GM21528 (cell line): ENCODE data around the gene PRAF2.

Experiments
- ATAC-seq: cut with Tn5 transposase; IDR thresholded peaks from one replicate; pipeline ENCODE4 v1.9.1; 2021; ENCODE audit warnings: mild to moderate bottlenecking, moderate library complexity; ENCODE audit not compliant: unreplicated experiment, low FRiP score

The PRAF2 gene

GRCh38 chrX:49073601-49074575 lies at the start of gene PRAF2:
Gene PRAF2, minus strand, starts transcription at chrX:49074002. Its CDS starts 15 bp downstream, at chrX:49073987.
- peak; percentile 79 for ATAC-seq

GRCh38 chrX:49122499-49122898 lies 48.7 kb upstream of the PRAF2 start:
- ATAC-seq: no peak

DNA sequence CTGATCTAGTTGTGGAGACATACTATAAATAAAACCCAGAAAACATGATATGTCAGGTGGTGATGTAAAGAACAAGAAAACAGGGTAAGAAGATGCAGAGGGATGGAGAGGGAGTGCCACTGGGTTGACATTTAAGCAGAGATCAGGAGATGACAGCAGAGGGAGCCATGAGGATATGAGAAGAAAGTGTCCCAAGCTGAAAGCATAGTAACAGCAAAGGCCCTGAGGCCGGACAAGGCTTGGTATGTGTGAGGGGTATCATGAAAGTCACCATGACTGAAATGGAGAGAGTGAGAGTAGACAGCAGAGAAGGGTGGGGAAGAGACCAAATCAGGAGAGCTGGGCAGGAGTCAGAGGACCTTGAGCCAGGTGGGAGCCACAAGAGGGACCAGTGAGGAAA lies 46.3 kb upstream of the PRAF2 start:
- ATAC-seq: no peak

DNA sequence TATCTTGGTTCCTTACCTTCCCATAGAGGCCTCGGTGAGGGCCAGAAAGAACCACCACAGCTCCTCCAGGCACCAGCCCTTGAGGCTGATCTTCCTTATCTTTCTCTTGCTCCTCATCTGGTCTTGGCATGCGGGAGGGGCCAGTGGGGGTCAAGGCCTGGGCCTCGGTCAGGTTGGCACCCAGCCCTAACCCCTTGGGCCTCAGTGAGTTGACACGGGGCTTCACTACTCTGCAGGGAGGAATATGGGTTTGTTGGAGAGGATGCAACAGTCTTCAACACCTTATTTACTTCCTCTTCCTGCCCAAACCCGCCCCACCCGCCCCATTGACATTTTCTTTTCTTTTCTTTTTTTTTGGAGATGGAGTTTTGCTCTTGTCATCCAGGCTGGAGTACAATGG lies 43.8 kb upstream of the PRAF2 start:
- no peak for ATAC-seq

- no peak for ATAC-seq
These were observed 42.9 kb upstream of the PRAF2 start for GRCh38 chrX:49116716-49117115.

DNA sequence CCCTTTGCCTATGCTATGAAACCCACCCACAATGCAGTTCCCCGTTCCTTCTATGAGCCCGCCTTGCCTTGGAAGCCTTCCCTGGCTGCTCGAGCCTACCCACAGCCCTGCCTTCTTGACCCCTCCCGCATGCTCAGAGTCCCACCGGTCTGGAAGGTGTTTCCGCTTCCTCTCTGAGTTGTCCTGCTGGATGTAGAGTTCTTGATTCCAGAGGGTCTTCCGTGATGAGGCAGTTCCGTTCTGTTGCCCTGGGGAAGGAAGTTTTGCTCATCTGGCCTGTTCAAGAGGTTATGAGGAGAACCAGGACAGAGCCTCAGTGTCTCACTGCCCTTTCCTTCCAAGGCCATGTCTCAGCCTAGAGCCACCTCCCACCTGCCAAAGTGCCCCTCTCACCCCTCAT lies 42.3 kb upstream of the PRAF2 start:
- no peak for ATAC-seq

DNA sequence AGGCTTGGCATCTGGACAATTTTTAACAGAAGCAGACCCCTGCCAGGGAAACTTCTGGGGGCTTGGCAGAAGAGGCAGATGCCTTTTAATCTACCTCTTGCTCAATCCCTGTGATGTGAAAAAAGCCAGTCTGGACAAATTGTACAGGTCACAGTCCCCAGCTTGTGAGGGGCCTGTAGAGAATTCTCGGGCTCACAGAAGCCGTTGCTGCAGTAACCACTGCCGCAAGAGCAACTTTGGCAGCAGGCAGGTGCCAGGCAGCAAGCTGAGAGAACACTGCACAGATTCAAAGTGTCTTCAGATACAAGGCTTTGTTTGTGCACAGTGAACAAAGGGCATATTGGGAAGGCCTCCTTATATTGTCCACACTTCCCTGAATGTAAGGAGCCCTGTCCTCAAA lies 38.0 kb upstream of the PRAF2 start:
- ATAC-seq: no peak

DNA sequence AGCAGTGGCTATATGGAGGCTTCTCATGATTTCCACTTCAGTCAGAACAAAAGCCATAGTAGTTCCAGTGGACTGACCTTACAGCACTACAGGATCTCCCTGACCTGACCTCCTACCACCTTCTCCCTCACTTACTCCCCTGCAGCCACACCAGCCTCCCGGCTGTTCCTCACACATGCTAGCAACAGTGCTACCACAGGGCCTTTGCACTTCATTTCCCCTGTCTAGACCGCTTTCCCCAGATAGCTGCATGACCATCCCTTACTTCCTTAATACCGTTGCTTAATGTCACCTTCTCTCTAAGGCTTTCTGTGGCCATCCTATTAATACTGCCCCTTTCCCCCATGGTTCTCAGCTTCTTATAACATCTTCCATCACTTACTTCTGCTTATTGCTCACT lies 36.6 kb upstream of the PRAF2 start:
- ATAC-seq: no peak

GRCh38 chrX:49108641-49109040 lies 34.8 kb upstream of the PRAF2 start:
- ATAC-seq: no peak

- no peak for ATAC-seq
These were observed 33.1 kb upstream of the PRAF2 start for GRCh38 chrX:49106930-49107329.

DNA sequence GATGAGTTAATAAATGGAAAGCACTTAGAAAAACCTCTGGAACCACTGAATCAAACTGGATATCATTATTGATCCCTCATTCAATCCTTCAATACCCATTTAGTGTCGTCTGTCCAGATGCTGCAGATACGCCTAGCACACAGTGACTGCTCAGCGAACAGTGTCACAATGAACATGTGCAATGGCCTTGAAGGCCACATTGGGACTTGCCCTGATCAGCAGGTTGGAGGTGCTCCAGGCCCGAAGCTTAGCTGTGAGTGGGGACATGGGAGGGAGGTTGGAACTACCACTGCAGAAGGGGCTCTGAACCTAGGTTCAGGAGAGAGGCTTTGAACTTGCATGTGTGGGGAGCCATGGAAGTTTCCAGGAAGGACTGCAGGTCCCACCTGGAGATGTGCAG lies 32.5 kb upstream of the PRAF2 start:
- no peak for ATAC-seq

DNA sequence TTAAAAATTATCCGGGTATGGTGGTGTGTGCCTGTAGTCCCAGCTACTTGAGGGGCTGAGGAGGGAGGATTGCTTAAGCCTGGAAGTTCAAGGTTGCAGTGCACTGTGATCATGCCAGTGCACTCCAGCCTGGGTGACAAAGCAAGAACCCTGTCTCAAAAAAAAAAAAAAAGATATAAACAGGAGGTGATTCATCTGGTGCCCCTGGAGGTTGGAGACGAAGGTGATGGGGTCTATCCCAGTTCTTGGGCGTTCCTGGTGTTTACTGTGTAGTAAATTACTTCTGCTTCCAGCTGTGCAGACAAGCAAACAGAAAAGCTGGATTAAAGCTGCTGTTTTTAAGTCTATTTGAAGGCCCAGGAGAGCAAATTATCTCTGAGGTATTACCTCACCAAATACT lies 29.8 kb upstream of the PRAF2 start:
- ATAC-seq: no peak

DNA sequence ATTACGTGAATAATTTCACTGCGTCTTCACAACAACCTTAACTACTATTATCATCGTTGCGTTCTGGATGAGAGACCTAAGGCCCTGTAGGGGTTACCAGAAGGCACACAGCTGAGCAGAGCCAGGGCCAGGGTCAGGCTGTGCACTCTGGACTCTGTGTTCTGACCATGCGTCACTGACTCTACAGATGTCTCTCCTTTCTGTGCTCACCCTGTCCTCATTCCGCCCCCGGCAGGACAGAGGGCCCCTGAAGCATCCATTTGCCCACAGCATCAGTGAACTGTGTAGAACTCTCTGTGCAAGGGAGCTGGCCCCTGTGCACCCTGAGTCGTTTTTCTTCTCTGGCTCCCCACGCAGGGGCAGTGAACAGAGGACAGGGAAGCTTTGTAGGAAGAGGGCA lies 28.4 kb upstream of the PRAF2 start:
- no peak for ATAC-seq

GRCh38 chrX:49101629-49101984 lies 27.8 kb upstream of the PRAF2 start:
- no peak for ATAC-seq

DNA sequence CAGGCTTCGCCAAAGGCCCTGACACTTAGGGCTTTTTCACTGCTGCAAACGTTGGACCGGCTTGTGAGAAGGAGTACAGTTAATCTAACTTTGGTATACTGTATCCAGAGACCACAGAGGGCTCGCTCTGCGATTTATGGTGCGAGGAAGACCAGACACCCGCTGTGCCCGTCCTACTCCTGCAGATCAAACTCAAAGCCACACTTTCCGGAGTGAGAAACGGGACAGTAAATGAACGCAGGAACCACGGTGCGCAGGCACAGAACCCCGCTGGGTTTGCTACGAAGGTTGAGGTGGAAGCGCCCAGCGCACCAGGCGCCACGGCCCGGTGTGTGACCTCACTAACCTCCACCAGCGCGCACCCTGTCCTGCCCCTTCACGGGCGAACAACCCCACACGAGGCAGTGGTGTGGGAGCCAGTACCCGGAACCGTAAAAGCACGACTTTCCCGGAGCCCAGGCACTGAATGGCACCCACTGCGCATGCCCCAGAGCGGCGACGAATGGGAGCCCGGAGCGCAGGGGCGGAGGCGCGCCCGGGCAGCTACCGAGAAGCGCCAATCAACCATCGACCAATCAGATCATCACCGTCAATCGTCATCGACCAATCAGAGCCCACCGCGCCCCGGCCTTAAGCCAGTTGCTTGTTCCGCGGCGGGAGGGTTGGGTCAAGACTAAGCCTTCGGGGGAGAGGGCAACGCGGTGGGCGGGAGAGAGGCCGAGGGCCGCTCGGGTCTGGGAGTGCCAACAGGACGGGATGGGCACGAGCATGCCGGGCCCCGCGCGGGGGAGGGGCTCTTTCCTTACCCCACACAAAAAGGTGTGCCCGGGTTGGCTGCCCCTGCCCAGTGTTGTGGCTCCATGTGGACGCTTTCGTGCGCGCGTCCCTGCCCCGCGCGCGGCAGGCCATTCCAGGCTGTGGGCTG lies 27.2 kb upstream of the PRAF2 start:
- ATAC-seq: peak; percentile 93

- no peak for ATAC-seq
These were observed 22.6 kb upstream of the PRAF2 start for GRCh38 chrX:49096419-49096818.

DNA sequence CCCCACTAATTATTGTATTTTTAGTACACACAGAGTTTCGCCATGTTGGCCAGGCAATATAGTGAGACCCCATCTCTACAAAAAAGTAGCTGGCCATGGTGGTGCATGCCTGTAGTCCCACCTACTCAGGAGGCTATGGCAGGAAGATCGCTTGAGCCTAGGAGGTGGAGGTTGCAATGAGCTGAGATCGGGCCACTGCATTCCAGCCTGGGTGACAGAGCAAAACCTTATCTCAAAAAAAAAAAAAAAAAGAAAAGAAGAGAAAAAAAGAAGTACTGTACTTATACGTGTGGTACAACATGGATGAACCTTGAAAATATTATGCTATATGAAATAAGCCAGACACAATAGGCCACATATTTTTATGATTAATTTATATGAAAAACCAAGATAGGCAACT lies 15.8 kb upstream of the PRAF2 start:
- no peak for ATAC-seq

- no peak for ATAC-seq
These were observed 8.6 kb upstream of the PRAF2 start for GRCh38 chrX:49082271-49082871.

- ATAC-seq: peak; percentile 66
These were observed 6.0 kb upstream of the PRAF2 start, which contains the start of gene WDR45 for GRCh38 chrX:49079489-49080428. Gene WDR45, minus strand, starts transcription at chrX:49079887. Its CDS starts 1,792 bp downstream, at chrX:49078095.

DNA sequence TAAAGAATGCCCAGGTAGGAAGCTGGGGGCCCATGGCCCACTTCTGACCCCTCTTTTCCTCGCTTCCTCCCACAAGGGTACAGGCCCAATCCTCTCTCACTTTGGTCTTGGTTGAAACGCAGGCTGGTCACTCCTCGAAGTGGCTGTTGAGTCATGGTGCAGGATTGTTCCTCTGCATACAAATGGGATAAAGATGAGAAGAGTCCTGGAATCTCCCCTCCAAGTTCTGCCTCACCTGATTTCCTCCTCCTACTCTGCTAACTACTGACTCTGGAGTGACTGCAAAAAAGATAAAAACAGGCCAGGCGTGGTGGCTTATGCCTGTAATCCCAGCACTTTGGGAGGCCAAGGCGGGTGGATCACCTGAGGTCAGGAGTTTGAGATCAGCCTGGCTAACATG lies 4.1 kb upstream of the PRAF2 start:
- ATAC-seq: no peak
